Skeletal muscle satellite cell (primary cell): ENCODE results near the gene RBM18.

Experiments
- H3K27me3 ChIP-seq: 2 replicates; pipeline ENCODE4 v1.7.0; 2013; ENCODE audit warnings: low read length; ENCODE audit not compliant: control insufficient read depth, insufficient read depth
- H3K36me3 ChIP-seq: 2 replicates; pipeline ENCODE4 v1.7.0; 2013; ENCODE audit warnings: mild to moderate bottlenecking, control low read depth, low read length; ENCODE audit not compliant: insufficient read depth
- H3K4me1 ChIP-seq: 2 replicates; pipeline ENCODE4 v1.7.0; 2013; ENCODE audit warnings: low read length; ENCODE audit not compliant: control insufficient read depth, insufficient read depth
- H3K4me2 ChIP-seq: 2 replicates; pipeline ENCODE4 v1.7.0; 2013; ENCODE audit warnings: mild to moderate bottlenecking, low read length
- H3K4me3 ChIP-seq: 2 replicates; pipeline ENCODE4 v1.7.0; 2013; ENCODE audit warnings: low read length
- H3K9ac ChIP-seq: 2 replicates; pipeline ENCODE4 v1.7.0; 2013; ENCODE audit warnings: mild to moderate bottlenecking, low read depth, low read length, moderate library complexity
- H3K9me3 ChIP-seq: replicated peaks from 2 replicates; pipeline ENCODE4 v1.7.0; 2013; ENCODE audit warnings: mild to moderate bottlenecking, control low read depth, low read length

Gene RBM18

DNA sequence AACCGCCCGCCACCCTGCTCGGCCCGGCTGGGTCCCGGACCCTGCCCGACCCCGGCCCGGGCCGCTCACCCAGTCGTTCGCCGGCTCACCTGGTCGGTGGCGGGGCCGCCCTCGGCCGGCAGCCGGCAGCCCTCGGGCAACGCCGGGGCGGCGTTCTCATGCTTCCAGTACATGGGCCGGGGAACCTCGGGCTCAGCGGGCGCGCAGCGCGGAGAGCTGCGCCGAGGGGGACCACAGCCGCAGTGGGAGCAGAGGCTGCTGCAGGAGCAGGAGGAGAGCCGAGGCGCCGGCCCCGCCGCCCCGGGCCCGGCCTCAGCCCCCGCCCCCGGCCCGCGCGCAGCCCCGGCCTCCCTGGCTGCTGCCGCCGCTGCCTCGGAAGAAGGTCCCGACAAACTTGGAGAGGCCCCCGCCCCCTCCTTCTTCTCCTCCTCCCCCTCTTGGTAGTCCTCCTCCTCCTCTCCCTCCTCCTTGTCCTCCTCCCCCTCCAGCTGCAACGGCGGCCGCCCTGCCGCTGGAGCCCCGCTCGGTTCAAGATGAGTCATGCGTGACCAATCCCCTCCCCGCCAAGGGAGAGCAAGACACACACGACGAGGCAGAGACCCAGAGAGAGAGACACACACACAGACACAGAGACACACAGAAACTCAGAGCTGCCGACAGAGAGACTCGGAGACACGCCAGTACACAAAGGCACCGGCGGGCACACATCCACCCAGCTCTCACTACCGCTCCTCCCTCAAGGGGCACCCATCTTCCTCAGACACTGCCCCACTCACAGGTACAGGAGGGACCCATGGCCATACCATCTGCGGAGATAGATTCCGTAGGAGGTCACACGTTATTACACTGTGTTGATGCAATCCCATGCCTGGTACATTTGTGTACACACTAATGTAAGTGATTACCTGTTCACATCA is 35.8 kb downstream of the RBM18 start, which contains the start of gene LHX6:
Gene LHX6, minus strand, starts transcription at position 390 of the 917 bp plus-strand sequence. Its CDS starts 217 bp downstream, at position 173.
- Histone ChIP-seq H3K9ac (no peak within 1 kb of the TSS), H3K9me3 (no peaks in the 10 kb centered on the region), H3K4me2 (peak within 1 kb of the TSS; percentile 84), H3K4me1 (peaks cover 5% of the 10 kb centered on the region), H3K36me3 (no peaks in the 10 kb centered on the region), H3K27me3 (peaks cover 83% of the 10 kb centered on the region), H3K4me3 (peak within 1 kb of the TSS; percentile 67)

DNA sequence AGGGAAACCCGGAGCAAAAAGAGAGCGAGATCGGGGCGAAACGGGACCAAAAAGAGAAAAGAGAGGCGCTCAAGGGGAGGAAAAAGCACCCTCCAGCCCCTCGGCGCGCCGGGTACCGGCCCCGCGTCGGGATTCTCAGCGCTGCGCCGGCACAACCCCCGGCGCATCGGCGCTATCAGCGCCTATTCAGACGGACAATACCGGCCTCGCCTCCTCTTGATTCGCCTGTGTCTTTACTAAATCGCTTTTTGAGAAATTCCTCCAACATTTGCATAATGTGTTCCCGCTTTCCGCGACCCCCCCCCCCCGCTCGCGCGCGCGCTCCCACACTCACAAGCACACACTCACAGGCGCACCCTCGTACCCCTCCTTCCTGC is 36.5 kb downstream of the RBM18 start:
- Histone ChIP-seq H3K27me3 (peaks cover 83% of the 10 kb centered on the region), H3K4me2 (peak overlapping the region; percentile 84), H3K4me3 (peak overlapping the region; percentile 67), H3K36me3 (no peaks in the 10 kb centered on the region), H3K4me1 (peaks cover 5% of the 10 kb centered on the region), H3K9ac (no peak overlapping the region), H3K9me3 (no peaks in the 10 kb centered on the region)

DNA sequence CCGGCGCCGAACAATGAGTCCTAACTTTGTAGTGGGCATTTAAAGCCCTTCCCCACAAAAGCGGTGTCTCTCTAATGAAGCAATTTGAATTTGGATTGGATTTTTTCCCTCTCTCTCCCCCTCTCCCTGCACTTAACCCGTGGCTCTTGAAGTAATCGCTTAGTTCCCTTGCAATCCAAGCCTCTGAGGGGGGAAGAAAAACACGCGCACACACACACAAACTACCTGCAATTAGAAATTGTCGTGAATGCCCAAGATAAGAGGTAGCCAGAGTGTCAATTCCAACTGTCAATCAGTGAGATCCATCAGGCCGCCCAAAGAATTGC is 37.1 kb downstream of the RBM18 start:
- H3K4me2 ChIP-seq = no peak overlapping the region
- H3K36me3 ChIP-seq = no peaks in the 10 kb centered on the region
- H3K9me3 ChIP-seq = no peaks in the 10 kb centered on the region
- H3K27me3 ChIP-seq = peaks cover 88% of the 10 kb centered on the region
- no peak overlapping the region for H3K9ac ChIP-seq
- peaks cover 5% of the 10 kb centered on the region for H3K4me1 ChIP-seq
- no peak overlapping the region for H3K4me3 ChIP-seq

DNA sequence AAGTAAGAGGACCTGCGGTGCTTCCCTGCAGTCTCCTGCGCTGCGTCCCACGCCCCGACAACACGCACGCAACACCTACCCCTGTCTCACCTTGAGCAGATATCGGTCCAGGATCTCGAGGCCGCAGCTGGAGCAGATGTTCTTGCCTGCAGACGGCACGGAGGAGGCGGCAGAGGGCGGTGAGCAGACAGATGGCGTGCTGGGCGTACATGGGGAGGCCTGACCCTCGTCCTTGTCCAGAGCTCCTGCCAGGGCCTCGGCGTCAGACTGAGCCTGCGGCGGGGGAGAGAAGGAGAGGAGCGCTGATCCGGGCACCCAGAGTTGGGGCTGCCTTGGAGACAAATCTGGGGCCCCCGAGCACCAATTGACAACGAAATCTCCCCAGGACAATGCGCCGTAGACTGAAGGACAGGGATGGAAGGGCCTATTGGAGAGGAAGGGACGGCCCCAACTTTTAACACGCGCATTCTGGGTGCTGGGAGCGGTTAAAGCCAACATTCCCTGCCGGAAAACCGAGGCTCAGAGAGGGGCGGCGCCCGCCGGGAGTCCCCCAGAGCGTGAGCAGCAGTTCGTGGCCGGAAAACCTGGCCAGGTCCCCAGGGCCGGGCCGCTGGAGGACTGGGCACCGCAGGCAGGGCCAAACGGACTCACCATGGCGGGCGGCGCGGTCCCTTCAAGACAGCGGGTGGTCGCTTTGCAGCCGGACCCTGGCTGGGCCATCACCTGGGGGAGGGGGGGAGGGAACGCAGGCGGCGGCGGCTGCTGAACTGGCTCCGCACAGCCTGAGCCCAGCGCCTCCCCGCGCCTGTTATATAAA is 37.7 kb downstream of the RBM18 start:
- no peak overlapping the region for H3K4me2 ChIP-seq
- H3K9ac ChIP-seq = no peak overlapping the region
- peaks cover 5% of the 10 kb centered on the region for H3K4me1 ChIP-seq
- peaks cover 92% of the 10 kb centered on the region for H3K27me3 ChIP-seq
- no peaks in the 10 kb centered on the region for H3K36me3 ChIP-seq
- H3K4me3 ChIP-seq = no peak overlapping the region
- H3K9me3 ChIP-seq = no peaks in the 10 kb centered on the region

DNA sequence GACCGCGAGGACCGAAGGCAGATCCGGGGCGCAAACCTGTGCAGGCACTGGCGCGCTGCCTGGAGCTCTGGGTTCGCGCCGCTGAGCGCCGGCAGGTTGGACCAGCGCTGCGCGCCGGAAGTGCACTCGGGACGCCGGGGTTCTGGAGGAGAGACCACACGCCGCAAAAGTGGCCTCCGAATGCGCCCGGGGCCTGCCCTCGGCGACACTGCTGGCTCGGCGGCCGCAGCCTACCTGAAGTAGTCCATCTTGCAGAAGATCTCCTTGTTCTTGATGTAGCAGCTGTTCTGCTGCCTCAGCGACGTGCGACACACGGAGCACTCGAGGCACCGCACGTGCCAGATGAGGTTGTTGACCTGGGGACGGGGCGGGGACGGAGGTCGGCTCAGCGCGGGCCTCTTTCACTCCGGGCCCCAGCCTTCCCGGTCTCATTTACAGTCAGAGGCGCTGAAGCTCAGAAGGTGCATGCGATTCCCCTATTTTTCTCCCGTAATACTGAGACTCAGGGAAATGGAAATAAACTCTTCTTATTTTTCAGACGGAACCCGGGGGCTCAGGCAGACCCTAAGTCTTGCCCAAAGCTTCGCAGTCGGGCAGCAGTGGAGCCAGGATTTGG is 38.4 kb downstream of the RBM18 start:
- no peak overlapping the region for H3K4me3 ChIP-seq
- no peaks in the 10 kb centered on the region for H3K36me3 ChIP-seq
- H3K9me3 ChIP-seq = no peaks in the 10 kb centered on the region
- peaks cover 5% of the 10 kb centered on the region for H3K4me1 ChIP-seq
- no peak overlapping the region for H3K4me2 ChIP-seq
- H3K27me3 ChIP-seq = peaks cover 92% of the 10 kb centered on the region
- H3K9ac ChIP-seq = no peak overlapping the region

DNA sequence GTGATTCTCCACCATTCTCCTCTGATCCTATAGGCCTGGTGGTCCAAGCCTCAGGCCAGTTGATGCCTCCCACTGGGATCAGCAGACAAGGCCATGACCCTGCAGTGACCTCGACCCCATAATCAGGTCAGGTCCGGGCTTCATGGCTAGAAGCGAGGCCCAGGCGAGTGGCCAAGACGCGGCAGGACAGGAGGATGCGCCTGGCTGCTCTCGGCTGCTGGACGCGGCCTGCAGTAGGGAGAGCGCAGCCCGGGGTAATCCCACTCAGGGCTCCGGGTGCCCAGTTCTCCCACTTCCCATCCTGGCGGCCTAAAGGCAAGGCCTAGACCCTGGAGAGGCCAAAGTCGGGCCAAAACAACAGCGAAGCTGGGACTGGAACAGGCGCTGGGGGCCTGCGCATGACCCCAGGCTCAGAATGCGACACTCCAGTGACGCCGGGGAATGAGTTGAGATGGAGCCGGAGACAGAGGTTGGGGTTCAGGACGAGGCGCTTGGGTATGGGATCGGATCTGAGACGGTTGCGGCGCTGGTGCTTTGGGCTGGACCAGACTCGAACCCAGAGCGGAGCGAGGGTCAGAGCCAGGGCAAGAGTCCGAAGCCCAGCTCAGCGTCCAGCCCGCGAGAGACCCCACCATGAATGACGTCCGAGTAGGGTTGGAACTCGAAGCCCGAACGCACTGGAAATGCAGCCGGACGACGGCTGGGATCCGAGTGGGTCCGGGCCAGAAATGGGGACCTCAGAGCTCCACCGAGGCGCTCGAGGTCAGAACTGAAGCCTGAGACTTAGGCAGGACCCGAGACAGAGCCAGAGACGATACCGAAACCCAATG is 39.1 kb downstream of the RBM18 start:
- H3K36me3 ChIP-seq = no peaks in the 10 kb centered on the region
- H3K4me3 ChIP-seq = no peak overlapping the region
- H3K9me3 ChIP-seq = no peaks in the 10 kb centered on the region
- H3K9ac ChIP-seq = no peak overlapping the region
- peaks cover 5% of the 10 kb centered on the region for H3K4me1 ChIP-seq
- peaks cover 92% of the 10 kb centered on the region for H3K27me3 ChIP-seq
- H3K4me2 ChIP-seq = no peak overlapping the region

DNA sequence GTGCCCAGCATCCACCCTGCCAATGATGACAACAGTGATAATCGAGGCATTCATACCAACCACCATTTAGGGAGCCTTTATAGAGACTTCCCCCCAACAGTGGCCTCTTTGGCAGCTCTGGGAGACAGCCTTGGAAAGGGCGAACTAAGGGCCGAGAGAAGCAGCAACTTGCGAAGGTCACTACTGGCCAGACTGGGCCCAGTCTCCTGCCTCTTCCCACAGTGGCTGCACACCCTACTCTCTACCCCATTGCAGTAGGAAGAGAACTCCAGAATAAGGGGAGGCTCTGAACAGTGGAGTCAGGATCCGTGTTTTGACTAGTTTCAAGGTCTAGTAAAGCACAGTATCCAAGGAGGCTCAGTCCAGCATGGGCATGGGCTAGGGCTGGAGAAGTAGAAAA is 41.2 kb downstream of the RBM18 start:
- Histone ChIP-seq H3K4me3 (no peak overlapping the region), H3K4me2 (no peak overlapping the region), H3K4me1 (peaks cover 12% of the 10 kb centered on the region), H3K36me3 (no peaks in the 10 kb centered on the region), H3K27me3 (peaks cover 94% of the 10 kb centered on the region), H3K9me3 (no peaks in the 10 kb centered on the region), H3K9ac (no peak overlapping the region)

DNA sequence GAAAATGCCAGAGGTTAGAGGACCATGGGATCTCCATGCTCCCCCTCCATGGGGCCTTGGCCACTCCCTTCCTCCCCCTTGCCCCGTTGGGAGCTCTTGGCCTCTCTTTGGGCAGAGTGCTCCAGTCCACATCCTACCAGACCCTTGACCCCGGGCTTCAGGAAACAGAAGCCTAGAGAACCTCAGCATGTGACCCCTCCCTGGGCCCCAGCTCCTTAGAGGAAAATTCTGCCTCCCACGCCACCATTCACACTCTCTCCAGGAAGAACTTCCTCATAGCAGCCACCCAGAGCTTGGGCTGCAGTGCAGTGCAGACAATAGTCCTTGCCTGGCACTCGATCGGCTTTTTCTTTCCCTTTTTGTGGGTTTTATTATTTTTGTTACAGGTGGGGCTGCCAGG is 41.8 kb downstream of the RBM18 start:
- H3K36me3 ChIP-seq = no peaks in the 10 kb centered on the region
- H3K9ac ChIP-seq = no peak overlapping the region
- no peaks in the 10 kb centered on the region for H3K9me3 ChIP-seq
- peaks cover 16% of the 10 kb centered on the region for H3K4me1 ChIP-seq
- H3K4me2 ChIP-seq = no peak overlapping the region
- no peak overlapping the region for H3K4me3 ChIP-seq
- H3K27me3 ChIP-seq = peaks cover 96% of the 10 kb centered on the region

DNA sequence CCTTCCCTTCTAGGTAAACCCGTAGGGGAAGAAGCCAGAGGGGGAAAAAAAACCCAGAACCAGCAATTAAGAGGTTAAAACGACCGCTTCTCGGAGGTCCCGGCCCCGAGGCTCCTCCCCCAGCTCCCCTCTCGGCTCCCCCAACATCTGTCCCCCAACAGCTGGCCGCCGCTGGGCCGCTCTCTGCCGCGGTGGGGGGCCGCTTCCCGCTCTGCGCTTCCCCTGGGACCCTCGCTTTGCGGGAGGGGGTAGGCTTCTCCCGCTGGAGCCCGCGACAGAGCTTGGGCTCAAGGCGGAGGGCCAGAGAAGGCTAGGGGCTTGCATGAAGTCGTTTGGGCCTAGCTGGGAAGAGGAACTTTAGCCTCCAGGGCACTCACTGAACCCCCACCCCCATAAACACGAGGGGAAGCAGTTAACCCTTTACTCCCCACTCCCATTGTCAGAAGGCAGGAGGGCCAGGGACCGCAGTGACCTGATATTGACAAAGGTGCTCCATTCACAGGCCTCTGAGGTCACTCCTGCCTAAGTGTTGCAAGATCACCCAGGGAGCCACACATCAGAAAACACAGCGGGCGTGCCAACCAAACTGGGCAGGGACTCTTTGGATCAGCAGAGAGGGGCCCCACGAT is 43.3 kb downstream of the RBM18 start:
- no peak overlapping the region for H3K4me3 ChIP-seq
- no peak overlapping the region for H3K9ac ChIP-seq
- H3K4me2 ChIP-seq = no peak overlapping the region
- H3K9me3 ChIP-seq = no peaks in the 10 kb centered on the region
- no peaks in the 10 kb centered on the region for H3K36me3 ChIP-seq
- H3K27me3 ChIP-seq = peaks cover 91% of the 10 kb centered on the region
- peaks cover 16% of the 10 kb centered on the region for H3K4me1 ChIP-seq

DNA sequence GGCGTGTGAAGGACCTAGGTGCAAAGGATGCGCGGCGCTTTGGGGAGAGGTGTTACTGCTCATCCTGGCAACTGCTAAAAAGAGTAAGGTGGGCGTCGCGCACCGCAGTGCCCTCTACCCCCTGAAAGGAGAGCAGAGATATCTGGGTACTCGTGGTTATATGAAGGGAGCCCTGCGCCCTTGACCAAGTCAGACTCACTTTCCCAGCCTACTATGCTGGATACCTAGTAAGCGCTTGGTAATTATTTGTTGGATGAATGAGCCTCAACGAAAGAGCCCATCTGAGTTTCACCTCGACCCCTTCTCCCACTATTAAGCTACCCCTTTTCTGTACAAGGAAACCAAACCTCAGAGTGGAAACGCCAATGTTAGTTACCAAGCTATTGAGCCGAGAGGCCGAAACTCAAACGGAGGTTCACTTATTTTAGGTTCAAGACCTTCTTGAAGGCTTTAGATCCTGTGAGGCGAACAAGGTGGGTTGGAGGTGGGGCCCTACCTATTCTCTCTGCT is 43.9 kb downstream of the RBM18 start:
- Histone ChIP-seq H3K9me3 (no peaks in the 10 kb centered on the region), H3K4me1 (peaks cover 16% of the 10 kb centered on the region), H3K27me3 (peaks cover 91% of the 10 kb centered on the region), H3K36me3 (no peaks in the 10 kb centered on the region), H3K4me3 (no peak overlapping the region), H3K4me2 (no peak overlapping the region), H3K9ac (no peak overlapping the region)
